Panc1 (cell line): Measurements from ENCODE around the gene WDR64. TPM values are rescaled to one million over a fixed set of nuclear protein-coding genes. Genes with fewer than 3 reads are reported as not detected.

Source experiments
- ATAC-seq: fragments of 200-7000 bp; cut with Tn5 transposase; 2 replicates; pipeline ENCODE4 v1.9.1; 2020; ENCODE audit warnings: mild to moderate bottlenecking, moderate library complexity
- BruUV-seq: library from RNA; stranded (reverse); fragments of 400-500 nt; replicated peaks from 2 replicates; lab custom pipeline; 2021; lab: Mats Ljungman, UMichigan
- CTCF ChIA-PET: fragments of 300-600 bp; sonication (Branson Sonifier 250); formaldehyde crosslinking; loops from one replicate; lab custom pipeline; 2022; ENCODE audit warnings: antibody characterized with exemption; lab: Charles Lee
- POLR2A ChIA-PET: fragments of 300-600 bp; sonication (Branson Sonifier 250); formaldehyde crosslinking; loops from one replicate; lab custom pipeline; 2022; ENCODE audit warnings: antibody characterized with exemption; lab: Charles Lee
- DNase-seq: peaks from one replicate; pipeline ENCODE4 v3.0.0-alpha.2; 2010; ENCODE audit warnings: low read depth, low spot score
- H3K27ac ChIP-seq: 2 replicates; pipeline ENCODE4 v1.5.1; 2011; ENCODE audit warnings: mild to moderate bottlenecking, low read length, inconsistent platforms
- H3K27me3 ChIP-seq: fragments of 200-500 bp; sonication (Bioruptor generic); 2 replicates; pipeline ENCODE4 v1.6.0; 2014; ENCODE audit warnings: low read length, inconsistent platforms; ENCODE audit not compliant: control insufficient read depth, insufficient read depth
- H3K36me3 ChIP-seq: fragments of 200-500 bp; sonication (Bioruptor generic); 2 replicates; pipeline ENCODE4 v1.5.1; 2014; ENCODE audit warnings: inconsistent platforms, mild to moderate bottlenecking, low read length, moderate library complexity; ENCODE audit not compliant: control insufficient read depth, insufficient read depth
- H3K4me1 ChIP-seq: 2 replicates; pipeline ENCODE4 v1.5.1; 2011; ENCODE audit warnings: inconsistent platforms, mild to moderate bottlenecking, low read length, moderate library complexity; ENCODE audit not compliant: control insufficient read depth, insufficient read depth
- H3K4me3 ChIP-seq, 2 experiments: 2 replicates each; pipeline ENCODE4 v1.5.1; 2011 to 2012; ENCODE audit warnings: low read depth in 2 of 2, low read length in 2 of 2, mild to moderate bottlenecking in 2 of 2, inconsistent platforms in 1 of 2, moderate library complexity in 1 of 2
- H3K9me3 ChIP-seq: fragments of 200-500 bp; sonication (Bioruptor generic); 2 replicates; pipeline ENCODE4 v1.5.1; 2014; ENCODE audit warnings: low read depth, mild to moderate bottlenecking, inconsistent platforms, low read length, moderate library complexity; ENCODE audit not compliant: control insufficient read depth, insufficient read depth
- POLR2AphosphoS5 ChIP-seq: IDR thresholded peaks from 2 replicates; pipeline ENCODE4 v1.6.1; 2012; ENCODE audit warnings: mild to moderate bottlenecking, low read depth, low read length, moderate library complexity
- SIN3A ChIP-seq: IDR thresholded peaks from 2 replicates; pipeline ENCODE4 v1.6.1; 2012; ENCODE audit warnings: low read depth, mild to moderate bottlenecking, low read length, moderate library complexity, borderline replicate concordance; ENCODE audit not compliant: insufficient read depth
- TCF7L2 ChIP-seq: IDR thresholded peaks from 2 replicates; pipeline ENCODE4 v1.6.1; 2011; ENCODE audit warnings: mild to moderate bottlenecking, low read depth, low read length, inconsistent platforms
- in situ Hi-C: cut with HindIII; loops from 2 replicates; pipeline ENCODE4 v1.10.0; 2016; ENCODE audit warnings: low sequenced_read_pairs, low pct_unique_long_range_greater_than_20kb
- intact Hi-C: fragments of 100-400 bp; cut with micrococcal nuclease; formaldehyde crosslinking; loops from one replicate; pipeline ENCODE4 v1.10.0; 2022; ENCODE audit not compliant: unreplicated experiment
- total RNA-seq: library from RNA; stranded (reverse); gene quantifications from one replicate; pipeline ENCODE4 v1.2.1, GENCODE V29; 2021; ENCODE audit not compliant: unreplicated experiment
- TF ChIP-seq, protein P1 (sequence below), 2 experiments: IDR thresholded peaks; 2 replicates each; pipeline ENCODE4 v1.6.1; 2011 to 2012; ENCODE audit warnings: low read depth in 2 of 2, control low read depth in 1 of 2, low read length in 1 of 2, mild to moderate bottlenecking in 1 of 2, moderate library complexity in 1 of 2; ENCODE audit not compliant: insufficient read depth in 1 of 2
- TF ChIP-seq, protein P2 (sequence below): fragments of 450-650 bp; IDR thresholded peaks from 2 replicates; pipeline ENCODE4 v1.5.1; 2017; ENCODE audit warnings: mild to moderate bottlenecking

WDR64 gene
- total RNA-seq, 1 experiment from 2014 or later, result not detected

DNA sequence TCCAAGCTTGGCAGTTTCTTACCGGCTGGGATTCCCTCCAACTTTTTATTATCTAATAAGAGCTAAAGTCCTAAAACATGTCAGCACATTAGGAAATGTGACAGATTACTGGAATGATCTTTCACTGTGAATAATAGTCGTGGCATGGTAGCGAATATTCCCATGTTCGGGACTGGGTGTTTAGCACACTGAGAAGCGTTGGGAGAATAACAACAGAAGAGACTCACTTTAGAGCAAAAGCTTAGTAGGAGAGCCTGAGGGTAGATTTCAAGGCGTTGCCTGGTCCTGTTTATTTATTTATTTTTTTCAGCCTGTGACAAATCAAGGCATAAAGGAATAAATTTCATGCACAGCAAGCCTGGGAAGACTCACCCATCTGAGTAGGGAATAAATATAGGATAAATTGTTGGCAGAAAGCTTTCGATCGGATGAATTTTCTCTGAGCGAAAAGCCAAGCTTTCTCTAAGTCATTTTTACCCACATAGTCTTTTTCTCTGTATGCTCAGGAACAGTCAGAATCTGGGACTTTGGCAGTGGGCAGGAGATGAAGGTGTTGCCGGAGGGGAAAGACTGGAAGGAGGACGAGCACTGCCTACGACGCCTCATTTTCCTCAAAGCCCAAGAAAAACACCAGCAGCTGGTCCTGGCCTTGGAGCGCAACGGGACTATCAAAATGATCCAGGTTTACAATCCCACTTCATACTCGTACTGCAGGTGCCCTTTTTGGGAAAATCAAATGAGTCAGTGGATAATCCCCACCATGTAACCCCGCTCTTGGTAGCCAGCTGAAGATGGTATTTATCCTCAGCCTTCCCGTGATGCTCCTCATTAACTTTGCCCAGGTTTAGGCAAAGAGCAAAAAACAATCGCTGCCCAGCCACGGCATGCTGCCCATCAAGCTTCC is 97.2 kb downstream of the WDR64 start:
- ChIA-PET CTCF (interaction anchor here (0.7 kb wide), 1 partner anchor 770 kb away, joined by 6 read pairs; no protein-coding TSS in a partner anchor), POLR2A (interaction anchor here (0.5 kb wide), 1 partner anchor 72 kb away, joined by 3 read pairs; no protein-coding TSS in a partner anchor)
- no TSS peak for BruUV-seq
- DNase-seq (no peak), ATAC-seq (peak; percentile 58; the same call in 1 of the 2 replicates)
- Histone ChIP-seq H3K27me3 (no peaks in the 10 kb centered on the region), H3K36me3 (no peaks in the 10 kb centered on the region), H3K4me1 (no peaks in the 10 kb centered on the region), H3K4me3 (peak overlapping the region; percentile 25 to 55), H3K9me3 (no peaks in the 10 kb centered on the region), H3K27ac (0 out of 2 replicates have a peak overlapping the region, but pooled peaks have one; percentile 23)
- TF ChIP-seq POLR2AphosphoS5 (no peak), SIN3A (no peak), TCF7L2 (no peak)
- TF ChIP-seq, protein P1, sequence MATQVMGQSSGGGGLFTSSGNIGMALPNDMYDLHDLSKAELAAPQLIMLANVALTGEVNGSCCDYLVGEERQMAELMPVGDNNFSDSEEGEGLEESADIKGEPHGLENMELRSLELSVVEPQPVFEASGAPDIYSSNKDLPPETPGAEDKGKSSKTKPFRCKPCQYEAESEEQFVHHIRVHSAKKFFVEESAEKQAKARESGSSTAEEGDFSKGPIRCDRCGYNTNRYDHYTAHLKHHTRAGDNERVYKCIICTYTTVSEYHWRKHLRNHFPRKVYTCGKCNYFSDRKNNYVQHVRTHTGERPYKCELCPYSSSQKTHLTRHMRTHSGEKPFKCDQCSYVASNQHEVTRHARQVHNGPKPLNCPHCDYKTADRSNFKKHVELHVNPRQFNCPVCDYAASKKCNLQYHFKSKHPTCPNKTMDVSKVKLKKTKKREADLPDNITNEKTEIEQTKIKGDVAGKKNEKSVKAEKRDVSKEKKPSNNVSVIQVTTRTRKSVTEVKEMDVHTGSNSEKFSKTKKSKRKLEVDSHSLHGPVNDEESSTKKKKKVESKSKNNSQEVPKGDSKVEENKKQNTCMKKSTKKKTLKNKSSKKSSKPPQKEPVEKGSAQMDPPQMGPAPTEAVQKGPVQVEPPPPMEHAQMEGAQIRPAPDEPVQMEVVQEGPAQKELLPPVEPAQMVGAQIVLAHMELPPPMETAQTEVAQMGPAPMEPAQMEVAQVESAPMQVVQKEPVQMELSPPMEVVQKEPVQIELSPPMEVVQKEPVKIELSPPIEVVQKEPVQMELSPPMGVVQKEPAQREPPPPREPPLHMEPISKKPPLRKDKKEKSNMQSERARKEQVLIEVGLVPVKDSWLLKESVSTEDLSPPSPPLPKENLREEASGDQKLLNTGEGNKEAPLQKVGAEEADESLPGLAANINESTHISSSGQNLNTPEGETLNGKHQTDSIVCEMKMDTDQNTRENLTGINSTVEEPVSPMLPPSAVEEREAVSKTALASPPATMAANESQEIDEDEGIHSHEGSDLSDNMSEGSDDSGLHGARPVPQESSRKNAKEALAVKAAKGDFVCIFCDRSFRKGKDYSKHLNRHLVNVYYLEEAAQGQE (IDR thresholded peaks at IDR 0.05; ENCODE audit: insufficient read depth in 1 of 2, low read depth in 2 of 2, low read length in 1 of 2), result no peak
- TF ChIP-seq, protein P2, sequence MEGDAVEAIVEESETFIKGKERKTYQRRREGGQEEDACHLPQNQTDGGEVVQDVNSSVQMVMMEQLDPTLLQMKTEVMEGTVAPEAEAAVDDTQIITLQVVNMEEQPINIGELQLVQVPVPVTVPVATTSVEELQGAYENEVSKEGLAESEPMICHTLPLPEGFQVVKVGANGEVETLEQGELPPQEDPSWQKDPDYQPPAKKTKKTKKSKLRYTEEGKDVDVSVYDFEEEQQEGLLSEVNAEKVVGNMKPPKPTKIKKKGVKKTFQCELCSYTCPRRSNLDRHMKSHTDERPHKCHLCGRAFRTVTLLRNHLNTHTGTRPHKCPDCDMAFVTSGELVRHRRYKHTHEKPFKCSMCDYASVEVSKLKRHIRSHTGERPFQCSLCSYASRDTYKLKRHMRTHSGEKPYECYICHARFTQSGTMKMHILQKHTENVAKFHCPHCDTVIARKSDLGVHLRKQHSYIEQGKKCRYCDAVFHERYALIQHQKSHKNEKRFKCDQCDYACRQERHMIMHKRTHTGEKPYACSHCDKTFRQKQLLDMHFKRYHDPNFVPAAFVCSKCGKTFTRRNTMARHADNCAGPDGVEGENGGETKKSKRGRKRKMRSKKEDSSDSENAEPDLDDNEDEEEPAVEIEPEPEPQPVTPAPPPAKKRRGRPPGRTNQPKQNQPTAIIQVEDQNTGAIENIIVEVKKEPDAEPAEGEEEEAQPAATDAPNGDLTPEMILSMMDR, result no peak
- intact Hi-C loops, result no loop called here
- in situ Hi-C loops, result no loop called here

DNA sequence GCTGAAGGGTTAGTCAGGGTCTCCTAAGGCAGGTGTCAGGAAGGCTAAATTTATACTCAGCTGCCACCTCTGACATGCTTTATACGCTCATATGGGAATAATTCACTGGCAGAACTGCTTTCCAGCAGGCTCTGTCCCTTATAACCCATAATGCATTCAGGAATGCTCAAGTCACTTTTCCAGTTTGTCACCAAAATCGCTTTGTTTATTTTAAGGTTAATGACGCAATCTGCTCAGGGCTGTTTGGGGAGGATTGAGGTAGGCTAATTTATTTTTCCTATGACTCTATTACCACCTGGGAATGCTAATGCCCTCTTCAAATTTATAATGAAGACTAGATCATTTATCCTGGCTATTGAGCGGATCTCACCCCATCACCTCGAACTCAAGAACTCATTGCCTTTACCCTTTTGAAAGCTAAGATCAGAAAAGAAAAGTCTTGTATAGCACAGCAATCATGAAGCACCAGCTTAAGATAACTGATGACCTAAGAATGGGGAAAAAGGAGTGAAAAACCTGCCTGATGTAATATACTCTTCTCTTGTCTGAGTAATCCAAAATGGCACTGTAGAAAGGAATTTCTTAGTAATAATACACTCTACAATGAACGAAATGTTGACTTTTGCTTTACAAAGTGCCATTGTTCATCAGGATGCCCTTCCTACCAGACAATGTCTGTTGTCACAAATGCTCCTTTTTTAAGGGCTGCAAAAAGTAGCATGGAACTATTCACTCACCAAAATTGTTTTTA is 98.0 kb downstream of the WDR64 start:
- no peak for DNase-seq
- Histone ChIP-seq H3K27me3 (no peaks in the 10 kb centered on the region), H3K4me3 (no peak overlapping the region), H3K4me1 (no peaks in the 10 kb centered on the region), H3K9me3 (no peaks in the 10 kb centered on the region), H3K27ac (no peak overlapping the region), H3K36me3 (no peaks in the 10 kb centered on the region)
- no TSS peak for BruUV-seq
- intact Hi-C loops, result no loop called here
- ChIA-PET CTCF (no interaction called here), POLR2A (no interaction called here)
- no peak for ATAC-seq
- no peak for TF ChIP-seq TCF7L2
- TF ChIP-seq SIN3A, result no peak
- TF ChIP-seq, protein P2, result no peak
- TF ChIP-seq POLR2AphosphoS5, result no peak
- TF ChIP-seq, protein P1 (IDR thresholded peaks at IDR 0.05; ENCODE audit: insufficient read depth in 1 of 2, low read depth in 2 of 2, low read length in 1 of 2), result no peak
- in situ Hi-C loops, result no loop called here
